Melanocyte of skin (primary cell): ENCODE results near the gene DEFB113. TPM values are rescaled to one million over a fixed set of nuclear protein-coding genes. Genes with fewer than 3 reads are reported as not detected.

Experiments
- total RNA-seq, 2 donors: library from RNA; depleted of rRNA; stranded (reverse); fragments of >200 nt; gene quantifications; 2 replicates each; pipeline ENCODE4 v1.2.3, GENCODE V29; 2012

Gene DEFB113, protein sequence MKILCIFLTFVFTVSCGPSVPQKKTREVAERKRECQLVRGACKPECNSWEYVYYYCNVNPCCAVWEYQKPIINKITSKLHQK
- total RNA-seq: not detected

DNA sequence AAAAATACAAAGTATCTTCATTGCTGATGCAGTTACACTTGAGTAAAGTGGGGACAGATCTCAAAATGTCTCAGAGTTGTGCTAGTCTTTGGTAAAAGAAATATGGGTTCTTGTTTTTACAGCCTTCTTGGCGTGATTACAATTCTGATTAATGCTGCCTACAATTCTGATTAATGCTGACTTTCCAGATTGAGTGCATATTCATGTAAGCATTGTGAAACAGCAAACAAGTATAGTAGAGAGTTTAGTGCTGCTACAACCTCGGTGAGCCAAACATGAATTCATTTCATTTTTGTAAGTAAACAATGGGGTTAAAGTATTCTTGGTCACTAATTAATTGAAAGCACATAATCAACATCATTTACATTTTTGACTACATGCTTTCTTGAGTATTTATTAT lies at the start of gene DEFB113:
TSS of gene DEFB113 (minus strand) at position 21 of the 400 bp plus-strand sequence. CDS start at position 21, 0 bp downstream.

DNA sequence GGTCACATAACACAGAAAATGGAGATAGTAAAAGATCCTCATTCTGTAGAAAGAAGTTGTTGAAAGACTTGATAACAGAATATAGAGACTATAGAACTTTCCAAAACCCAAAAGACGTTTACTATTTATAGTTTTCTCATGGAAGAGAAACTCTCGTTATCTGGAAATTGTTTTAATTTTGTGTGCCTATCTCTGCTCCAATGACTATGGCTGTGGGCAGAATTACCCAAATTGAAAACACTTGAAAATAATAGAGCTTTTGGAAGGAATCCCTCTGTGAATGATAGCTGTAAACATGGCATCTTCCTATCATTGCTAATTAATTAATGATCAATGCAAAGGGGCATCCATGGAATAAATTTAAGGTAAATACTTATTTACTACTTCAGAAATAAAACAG lies 5.4 kb downstream of the DEFB113 start, which contains the start of gene DEFB114:
TSS of gene DEFB114 (minus strand) at position 101 of the 400 bp plus-strand sequence. CDS start at position 42, 59 bp downstream.

Other genes with a start within 250 kb of the DEFB113 start
- not detected for gene CRISP3, start 225.2 kb downstream of the DEFB113 start, total RNA-seq
- not detected for gene PGK2, start 182.3 kb downstream of the DEFB113 start, total RNA-seq
- not detected for gene CRISP1, start 103.1 kb downstream of the DEFB113 start, total RNA-seq
- gene DEFB114, start 5.5 kb downstream of the DEFB113 start, total RNA-seq: not detected
- not detected for gene DEFB110, start 52.4 kb upstream of the DEFB113 start, total RNA-seq
- gene DEFB112, start 80.3 kb upstream of the DEFB113 start, total RNA-seq: not detected